ENCODE data around the gene SPEM1. TPM values are rescaled to one million over a fixed set of nuclear protein-coding genes. Genes with fewer than 3 reads are reported as not detected.

The SPEM1 gene
- total RNA-seq, 1 donor from 2014 or later: not detected

- TF ChIP-seq, protein P1, sequence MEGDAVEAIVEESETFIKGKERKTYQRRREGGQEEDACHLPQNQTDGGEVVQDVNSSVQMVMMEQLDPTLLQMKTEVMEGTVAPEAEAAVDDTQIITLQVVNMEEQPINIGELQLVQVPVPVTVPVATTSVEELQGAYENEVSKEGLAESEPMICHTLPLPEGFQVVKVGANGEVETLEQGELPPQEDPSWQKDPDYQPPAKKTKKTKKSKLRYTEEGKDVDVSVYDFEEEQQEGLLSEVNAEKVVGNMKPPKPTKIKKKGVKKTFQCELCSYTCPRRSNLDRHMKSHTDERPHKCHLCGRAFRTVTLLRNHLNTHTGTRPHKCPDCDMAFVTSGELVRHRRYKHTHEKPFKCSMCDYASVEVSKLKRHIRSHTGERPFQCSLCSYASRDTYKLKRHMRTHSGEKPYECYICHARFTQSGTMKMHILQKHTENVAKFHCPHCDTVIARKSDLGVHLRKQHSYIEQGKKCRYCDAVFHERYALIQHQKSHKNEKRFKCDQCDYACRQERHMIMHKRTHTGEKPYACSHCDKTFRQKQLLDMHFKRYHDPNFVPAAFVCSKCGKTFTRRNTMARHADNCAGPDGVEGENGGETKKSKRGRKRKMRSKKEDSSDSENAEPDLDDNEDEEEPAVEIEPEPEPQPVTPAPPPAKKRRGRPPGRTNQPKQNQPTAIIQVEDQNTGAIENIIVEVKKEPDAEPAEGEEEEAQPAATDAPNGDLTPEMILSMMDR (IDR thresholded peaks at IDR 0.05; ENCODE audit: insufficient read depth, low read length, poor library complexity, severe bottlenecking): no peak
- H3K36me3 ChIP-seq (ENCODE audit: control insufficient read depth, insufficient read depth, low read length): no peaks in the 10 kb centered on the region
- H3K4me3 ChIP-seq (ENCODE audit: low read depth, low read length): peak overlapping the region; percentile 39
- H3K27me3 ChIP-seq (ENCODE audit: control insufficient read depth, insufficient read depth, low read length): peaks cover 2% of the 10 kb centered on the region
- no peak for DNase-seq (ENCODE audit: low read depth)
These were observed 18.0 kb downstream of the SPEM1 start for GRCh38 chr17:7437950-7438614.

DNA sequence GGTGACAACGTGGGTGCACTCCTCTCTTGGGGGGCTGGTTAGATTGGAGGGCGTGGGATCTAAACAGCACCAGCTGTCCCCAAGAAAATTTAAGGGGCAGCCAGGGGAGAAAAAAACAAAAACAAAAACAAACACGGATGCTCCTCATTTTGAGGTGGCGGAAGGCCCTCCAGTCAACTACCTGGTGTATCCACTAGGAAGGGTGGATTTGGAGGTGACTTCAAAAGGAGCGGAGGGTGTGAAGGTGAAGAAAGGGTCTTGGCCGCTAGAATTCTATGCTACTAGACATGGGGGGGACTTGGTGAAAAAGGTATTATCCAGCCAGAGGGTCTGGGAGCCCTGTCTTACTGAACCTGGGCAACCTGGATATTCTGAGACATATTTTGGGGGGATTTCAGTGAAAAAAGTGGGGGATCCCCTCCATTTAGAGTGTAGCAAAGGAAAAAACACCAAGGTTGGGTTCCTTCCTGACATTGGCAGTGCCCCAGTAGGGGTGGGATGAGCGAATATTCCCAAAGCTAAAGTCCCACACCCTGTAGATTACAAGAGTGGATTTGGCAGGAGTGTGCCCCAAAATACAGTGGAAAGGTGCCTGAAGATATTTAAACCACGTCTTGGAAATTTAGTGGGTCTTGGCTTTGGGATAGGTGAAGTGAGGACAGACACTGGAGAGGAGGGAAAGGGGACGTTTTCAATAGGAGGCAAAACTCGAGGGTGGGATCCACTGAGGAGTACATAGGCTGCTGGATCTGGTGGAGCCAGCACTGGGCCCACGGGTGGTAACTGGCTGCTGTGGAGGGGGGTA is 18.7 kb downstream of the SPEM1 start:
- Histone ChIP-seq H3K27me3 (ENCODE audit: control insufficient read depth, insufficient read depth, low read length) (peaks cover 2% of the 10 kb centered on the region), H3K4me3 (ENCODE audit: low read depth, low read length) (peak overlapping the region; percentile 51), H3K36me3 (ENCODE audit: control insufficient read depth, insufficient read depth, low read length) (no peaks in the 10 kb centered on the region)
- TF ChIP-seq, protein P1 (IDR thresholded peaks at IDR 0.05; ENCODE audit: insufficient read depth, low read length, poor library complexity, severe bottlenecking): no peak
- no peak for DNase-seq (ENCODE audit: low read depth)

DNA sequence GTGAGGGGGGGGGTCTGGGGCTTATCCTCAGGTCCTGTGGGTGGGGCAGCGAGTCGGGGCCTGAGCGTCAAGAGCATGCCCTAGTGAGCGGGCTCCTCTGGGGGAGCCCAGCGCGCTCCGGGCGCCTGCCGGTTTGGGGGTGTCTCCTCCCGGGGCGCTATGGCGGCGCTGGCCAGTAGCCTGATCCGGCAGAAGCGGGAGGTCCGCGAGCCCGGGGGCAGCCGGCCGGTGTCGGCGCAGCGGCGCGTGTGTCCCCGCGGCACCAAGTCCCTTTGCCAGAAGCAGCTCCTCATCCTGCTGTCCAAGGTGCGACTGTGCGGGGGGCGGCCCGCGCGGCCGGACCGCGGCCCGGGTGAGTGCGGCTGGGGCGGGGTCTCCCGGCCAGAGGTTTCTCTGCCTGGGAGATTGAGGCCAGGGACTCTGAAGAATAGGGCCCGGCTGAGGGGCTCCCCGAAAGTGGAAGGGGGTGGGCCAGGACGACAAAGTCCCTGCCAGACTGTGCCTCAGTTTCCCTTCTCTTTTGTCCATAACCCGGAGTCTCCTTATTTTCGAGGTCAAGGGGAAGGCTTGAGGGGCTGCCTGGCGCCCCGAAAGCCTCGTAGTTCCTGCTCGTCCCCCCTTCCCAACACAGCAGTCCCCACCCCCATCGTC is 19.5 kb downstream of the SPEM1 start, which contains the start of gene FGF11:
Gene FGF11, plus strand, starts transcription at position 51 of the 651 bp plus-strand sequence. Its CDS starts 109 bp downstream, at position 160.
- peaks cover 2% of the 10 kb centered on the region for H3K27me3 ChIP-seq (ENCODE audit: control insufficient read depth, insufficient read depth, low read length)
- DNase-seq (ENCODE audit: low read depth): no peak
- H3K36me3 ChIP-seq (ENCODE audit: control insufficient read depth, insufficient read depth, low read length): no peaks in the 10 kb centered on the region
- TF ChIP-seq, protein P1 (IDR thresholded peaks at IDR 0.05; ENCODE audit: insufficient read depth, low read length, poor library complexity, severe bottlenecking): no peak
- H3K4me3 ChIP-seq (ENCODE audit: low read depth, low read length): peak within 1 kb of the TSS; percentile 51

DNA sequence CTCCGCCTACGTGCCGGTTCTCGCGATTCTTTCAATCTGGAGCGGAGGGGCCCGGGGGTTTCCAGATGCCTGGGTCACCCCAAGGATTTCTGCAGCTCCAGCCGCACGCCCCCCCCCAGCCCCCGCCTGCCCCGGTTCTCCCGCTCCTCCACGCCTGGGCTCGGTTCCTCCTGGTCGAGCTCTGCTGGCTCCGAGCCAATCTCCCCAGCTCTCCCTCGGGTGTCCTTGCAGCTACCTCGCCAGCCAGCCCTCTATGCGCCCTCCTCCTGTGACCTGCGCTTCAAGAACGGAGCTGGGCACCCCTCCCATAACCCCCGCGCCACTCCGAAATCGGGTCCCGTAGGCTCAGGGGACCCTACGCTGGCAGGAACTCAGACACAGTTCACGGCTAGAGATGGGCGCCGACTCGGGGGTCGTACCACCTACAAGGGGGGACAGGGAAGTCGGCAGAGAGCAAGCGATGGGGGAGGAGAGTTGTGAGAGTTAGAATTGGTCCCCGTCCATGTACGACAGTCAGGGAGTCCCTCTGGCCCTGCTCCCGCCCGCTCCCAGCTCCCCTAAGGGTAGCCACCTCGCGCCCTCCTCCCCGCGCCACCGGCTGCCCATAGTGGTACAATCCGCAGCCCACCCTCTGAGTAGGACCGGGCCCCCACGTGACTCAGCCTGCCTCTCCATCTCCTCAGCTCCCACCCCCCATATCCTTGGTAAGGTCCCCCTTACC is 20.1 kb downstream of the SPEM1 start:
- DNase-seq (ENCODE audit: low read depth): no peak
- peak overlapping the region; percentile 51 for H3K4me3 ChIP-seq (ENCODE audit: low read depth, low read length)
- TF ChIP-seq, protein P1 (IDR thresholded peaks at IDR 0.05; ENCODE audit: insufficient read depth, low read length, poor library complexity, severe bottlenecking): no peak
- peaks cover 2% of the 10 kb centered on the region for H3K27me3 ChIP-seq (ENCODE audit: control insufficient read depth, insufficient read depth, low read length)
- no peaks in the 10 kb centered on the region for H3K36me3 ChIP-seq (ENCODE audit: control insufficient read depth, insufficient read depth, low read length)

DNA sequence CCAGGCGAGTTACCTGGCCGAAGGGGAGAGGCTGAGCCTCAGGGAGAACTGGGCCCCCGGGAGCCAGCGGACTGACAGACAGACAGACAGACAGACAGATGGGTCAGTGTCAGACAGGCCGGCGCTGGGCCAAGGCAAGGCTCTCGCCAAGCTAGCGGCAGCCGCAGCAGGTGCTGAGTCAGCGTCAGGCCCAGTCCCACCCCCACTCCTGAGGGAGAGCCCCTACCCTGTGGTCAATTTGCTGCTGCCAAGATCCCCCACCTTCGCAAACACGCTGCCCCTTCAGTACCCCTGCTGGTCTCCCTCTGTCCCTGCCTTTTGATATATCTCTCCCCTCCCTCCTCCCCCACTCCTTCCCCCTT is 20.7 kb downstream of the SPEM1 start:
- TF ChIP-seq, protein P1 (IDR thresholded peaks at IDR 0.05; ENCODE audit: insufficient read depth, low read length, poor library complexity, severe bottlenecking): no peak
- Histone ChIP-seq H3K36me3 (ENCODE audit: control insufficient read depth, insufficient read depth, low read length) (no peaks in the 10 kb centered on the region), H3K4me3 (ENCODE audit: low read depth, low read length) (peak overlapping the region; percentile 51), H3K27me3 (ENCODE audit: control insufficient read depth, insufficient read depth, low read length) (peaks cover 2% of the 10 kb centered on the region)
- no peak for DNase-seq (ENCODE audit: low read depth)

Measured in kidney epithelial cell (primary cell).